DMS153 treated with DMSO at 0.1 percent for 48 hours (cell line): ENCODE measurements around the gene OR52A1.
A peak's percentile ranks its signal among the peaks of the same experiment; 100 is the strongest.

Source experiments
- DNase-seq: peaks from one replicate; lab custom pipeline; 2025; ENCODE audit not compliant: unreplicated experiment; lab: John Stamatoyannopoulos, UW

The OR52A1 gene

DNA sequence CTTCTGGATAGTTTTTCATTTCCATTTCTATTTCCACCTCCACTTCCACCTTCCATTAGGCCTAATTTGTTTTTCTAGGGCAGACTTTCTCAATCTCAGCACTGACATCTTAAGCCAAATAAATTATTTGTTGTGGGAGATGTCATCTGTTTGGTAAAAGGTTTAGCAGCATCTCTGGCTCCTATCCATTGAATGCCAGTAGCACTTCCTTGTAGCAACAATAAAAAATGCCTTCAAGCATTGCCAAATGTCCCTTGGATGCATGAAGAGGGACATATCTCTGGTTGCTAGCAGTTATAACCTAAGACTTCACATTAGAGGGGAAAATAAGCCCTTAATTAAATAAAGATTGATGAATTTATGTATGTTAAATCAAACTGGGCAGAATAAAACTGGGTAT, 18.3 kb downstream of the OR52A1 start:
- no peak for DNase-seq

GRCh38 chr11:5131584-5132335, 22.8 kb downstream of the OR52A1 start:
- no peak for DNase-seq

DNA sequence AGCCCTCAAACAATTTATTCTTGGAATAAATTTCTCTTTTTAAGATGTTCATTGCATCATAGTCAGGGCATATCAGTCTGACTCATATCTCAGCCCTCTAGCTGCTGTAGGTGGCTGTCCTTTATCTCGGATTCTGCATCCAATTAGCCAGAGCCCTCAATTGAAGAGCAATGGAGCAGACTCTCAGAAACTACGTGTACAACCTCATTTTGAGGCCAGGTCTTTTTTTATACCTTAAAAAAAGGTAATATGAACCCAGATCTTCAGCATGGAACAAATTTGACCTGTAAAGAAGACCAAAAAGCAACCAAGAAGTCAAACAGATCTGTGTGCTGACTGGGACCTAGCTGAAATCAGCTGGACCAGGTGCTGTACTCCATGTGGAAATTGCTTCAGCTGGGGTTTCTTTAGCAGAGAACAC, 25.1 kb downstream of the OR52A1 start:
- no peak for DNase-seq

DNA sequence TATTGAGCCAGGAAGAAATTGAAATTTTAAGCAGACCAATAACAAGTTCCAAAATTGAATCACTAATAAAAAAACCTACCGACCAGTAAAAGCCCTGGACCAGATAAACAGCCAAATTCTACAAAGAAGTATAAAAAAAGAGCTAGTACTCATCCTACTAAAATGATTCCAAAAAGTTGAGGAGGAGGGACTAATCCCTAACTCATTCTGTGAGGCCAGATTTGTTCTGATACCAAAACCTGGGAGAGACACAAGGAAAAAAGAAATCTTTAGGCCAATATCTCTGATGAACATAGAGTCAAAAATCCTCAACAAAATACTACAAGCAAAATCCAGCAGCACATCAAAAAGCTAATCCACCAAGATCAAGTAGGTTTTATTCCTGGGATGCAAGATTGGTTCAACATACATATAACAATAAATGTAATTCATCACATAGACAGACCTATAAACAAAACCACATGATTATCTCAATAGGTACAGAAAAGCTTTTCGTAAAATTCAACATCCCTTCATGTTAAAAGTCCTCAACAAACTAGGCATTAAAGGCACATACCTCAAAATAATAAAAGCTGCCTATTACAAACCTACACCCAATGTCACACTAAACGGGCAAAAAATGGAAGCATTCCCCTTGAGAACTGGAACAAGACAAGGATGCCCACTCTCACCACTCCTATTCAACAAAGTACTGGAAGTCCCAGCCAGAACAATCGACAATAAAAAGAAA, 29.5 kb downstream of the OR52A1 start:
- no peak for DNase-seq

DNA sequence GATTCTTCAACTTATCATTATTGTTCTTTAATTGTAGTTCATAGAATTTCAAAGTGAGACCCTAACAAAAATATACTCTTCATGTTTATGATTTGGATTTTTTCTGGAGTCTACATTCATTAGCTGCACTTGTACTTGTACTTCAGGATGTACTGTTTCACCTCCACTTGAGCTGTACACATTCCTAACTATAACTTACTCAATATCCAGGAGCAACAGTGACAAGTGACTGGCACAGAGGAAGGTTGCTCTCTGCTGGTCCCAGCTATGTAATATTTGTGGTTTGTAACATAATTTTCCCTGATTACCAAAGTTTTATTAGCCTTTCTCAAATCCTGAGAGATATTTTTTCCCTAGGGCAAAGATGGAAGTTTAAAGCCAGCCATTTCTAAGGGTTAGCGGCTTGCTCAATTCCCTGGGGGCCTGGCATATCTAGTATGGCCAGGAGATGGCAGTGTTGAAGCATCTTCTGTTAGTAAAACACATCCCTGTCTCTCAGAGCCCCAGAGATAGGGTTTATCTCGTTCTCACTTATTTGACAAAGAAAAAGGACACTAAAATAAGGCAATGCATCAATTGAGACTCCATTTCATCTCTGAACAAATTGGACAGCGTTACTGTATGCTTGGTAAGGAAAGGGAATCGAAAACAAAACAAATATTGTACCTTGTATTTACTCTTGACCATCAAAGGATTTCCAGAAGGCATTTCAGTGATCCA, 30.6 kb downstream of the OR52A1 start:
- DNase-seq: peak; percentile 18

DNA sequence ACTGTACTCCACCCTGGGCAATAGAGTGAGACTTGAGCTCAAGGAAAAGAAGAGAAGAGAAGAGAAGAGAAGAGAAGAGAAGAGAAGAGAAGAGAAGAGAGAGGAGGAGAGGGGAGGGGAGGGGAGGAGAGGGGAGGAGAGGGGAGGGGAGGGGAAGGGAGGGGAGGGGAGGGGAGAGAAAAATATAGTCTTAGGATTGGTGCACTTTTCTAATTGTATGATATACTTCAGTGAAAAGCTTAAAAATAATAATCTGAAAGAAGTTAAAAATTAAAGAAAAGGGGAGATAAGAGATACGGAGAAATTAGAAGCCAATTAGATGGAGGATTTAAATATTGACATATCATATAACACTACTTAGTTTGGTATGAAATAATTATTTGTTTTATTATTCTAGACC, 35.7 kb downstream of the OR52A1 start:
- DNase-seq: no peak

DNA sequence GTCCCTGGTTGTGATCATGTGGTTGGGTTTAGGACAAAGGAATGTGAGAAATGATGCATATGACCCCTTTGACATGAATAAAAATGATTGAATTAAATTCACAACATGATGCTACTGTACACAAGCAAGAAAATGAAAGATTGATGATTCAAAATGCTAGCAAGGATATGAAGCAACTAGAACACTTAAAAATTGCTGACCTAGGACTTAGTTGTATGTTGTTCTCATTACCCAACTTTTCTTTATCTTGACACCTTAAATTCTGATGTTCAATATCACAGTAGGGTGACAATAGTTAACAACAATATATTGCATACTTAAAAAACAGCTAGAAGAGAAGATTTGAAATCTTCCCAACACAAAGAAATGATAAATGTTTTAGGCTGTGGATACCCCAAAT, 37.0 kb downstream of the OR52A1 start:
- DNase-seq: no peak

GRCh38 chr11:5115339-5115738, 39.2 kb downstream of the OR52A1 start:
- DNase-seq: no peak

- no peak for DNase-seq
These were observed 47.3 kb downstream of the OR52A1 start for GRCh38 chr11:5107285-5107684.

- DNase-seq: no peak
These were observed 51.5 kb downstream of the OR52A1 start for GRCh38 chr11:5103066-5103465.

- DNase-seq: no peak
These were observed 52.3 kb downstream of the OR52A1 start for GRCh38 chr11:5102246-5102645.

- no peak for DNase-seq
These were observed 58.5 kb downstream of the OR52A1 start for GRCh38 chr11:5096011-5096410.
